Neural crest cell (in vitro differentiated cells): ENCODE measurements around the gene CPN2. TPM values are rescaled to one million over a fixed set of nuclear protein-coding genes. Genes with fewer than 3 reads are reported as not detected.

Experiments used
- DNase-seq: peaks from one replicate; pipeline ENCODE4 v3.0.0; 2021; ENCODE audit warnings: low read depth, mixed read lengths, low spot score
- H3K27ac Mint-ChIP-seq: one replicate; pipeline ENCODE4 v1.8.0; 2021; ENCODE audit warnings: mild to moderate bottlenecking, mixed read lengths; ENCODE audit not compliant: unreplicated experiment
- H3K27me3 Mint-ChIP-seq: 2 replicates; pipeline ENCODE4 v1.8.0; 2021; ENCODE audit warnings: low read depth, mild to moderate bottlenecking, mixed read lengths
- H3K36me3 Mint-ChIP-seq: 2 replicates; pipeline ENCODE4 v1.8.0; 2021; ENCODE audit warnings: low read depth, mild to moderate bottlenecking, mixed read lengths
- H3K4me1 Mint-ChIP-seq: 2 replicates; pipeline ENCODE4 v1.8.0; 2021; ENCODE audit warnings: mixed read lengths
- H3K4me3 Mint-ChIP-seq: one replicate; pipeline ENCODE4 v1.8.0; 2021; ENCODE audit warnings: mild to moderate bottlenecking, mixed read lengths
- H3K9me3 Mint-ChIP-seq: 2 replicates; pipeline ENCODE4 v1.8.0; 2021; ENCODE audit warnings: mixed read lengths
- CTCF ChIP-seq: fragments of 200-600 bp; sonication (generic); conservative IDR thresholded peaks from 2 replicates; pipeline ENCODE4 v1.5.0; 2021; ENCODE audit warnings: antibody characterized with exemption, mild to moderate bottlenecking
- total RNA-seq: library from RNA; stranded (reverse); gene quantifications from 2 replicates; pipeline ENCODE4 v1.2.1, GENCODE V29; 2021

The CPN2 gene
- total RNA-seq, 1 donor from 2014 or later: not detected

GRCh38 chr3:194364652-194365434, 13.7 kb upstream of the CPN2 start:
- Mint-ChIP-seq H3K27ac (no peak overlapping the region), H3K27me3 (peaks cover 32% of the 10 kb centered on the region), H3K36me3 (no peaks in the 10 kb centered on the region), H3K4me1 (peaks cover 2% of the 10 kb centered on the region), H3K9me3 (no peaks in the 10 kb centered on the region), H3K4me3 (no peak overlapping the region)
- TF ChIP-seq CTCF: no peak
- DNase-seq: no peak

DNA sequence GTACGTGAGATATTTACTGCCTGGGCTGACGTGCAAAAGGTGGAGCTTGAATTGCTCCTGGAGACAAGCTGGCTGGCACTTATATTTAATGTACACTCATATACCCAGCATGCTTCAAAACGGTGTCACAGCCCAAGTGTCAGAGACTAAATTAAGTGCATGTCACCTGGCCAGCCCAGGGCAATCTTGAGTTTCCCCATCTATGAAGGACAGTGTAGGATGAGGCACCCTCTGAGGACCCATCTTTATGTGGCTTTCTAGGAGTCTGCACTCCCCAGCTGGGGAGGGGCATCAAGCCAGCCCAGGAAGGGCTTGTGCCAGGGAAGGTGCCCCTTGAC, 13.2 kb upstream of the CPN2 start:
- TF ChIP-seq CTCF: no peak
- no peak for DNase-seq
- H3K4me1 Mint-ChIP-seq: no peaks in the 10 kb centered on the region
- no peak overlapping the region for H3K27ac Mint-ChIP-seq
- H3K36me3 Mint-ChIP-seq: no peaks in the 10 kb centered on the region
- H3K27me3 Mint-ChIP-seq: peaks cover 26% of the 10 kb centered on the region
- H3K4me3 Mint-ChIP-seq: no peak overlapping the region
- H3K9me3 Mint-ChIP-seq: no peaks in the 10 kb centered on the region

GRCh38 chr3:194360568-194360967, 9.4 kb upstream of the CPN2 start:
- H3K9me3 Mint-ChIP-seq: no peaks in the 10 kb centered on the region
- H3K4me1 Mint-ChIP-seq: peaks cover 6% of the 10 kb centered on the region
- H3K27me3 Mint-ChIP-seq: peaks cover 16% of the 10 kb centered on the region
- no peak overlapping the region for H3K4me3 Mint-ChIP-seq
- H3K36me3 Mint-ChIP-seq: no peaks in the 10 kb centered on the region
- no peak for TF ChIP-seq CTCF
- H3K27ac Mint-ChIP-seq: no peak overlapping the region
- DNase-seq: no peak

DNA sequence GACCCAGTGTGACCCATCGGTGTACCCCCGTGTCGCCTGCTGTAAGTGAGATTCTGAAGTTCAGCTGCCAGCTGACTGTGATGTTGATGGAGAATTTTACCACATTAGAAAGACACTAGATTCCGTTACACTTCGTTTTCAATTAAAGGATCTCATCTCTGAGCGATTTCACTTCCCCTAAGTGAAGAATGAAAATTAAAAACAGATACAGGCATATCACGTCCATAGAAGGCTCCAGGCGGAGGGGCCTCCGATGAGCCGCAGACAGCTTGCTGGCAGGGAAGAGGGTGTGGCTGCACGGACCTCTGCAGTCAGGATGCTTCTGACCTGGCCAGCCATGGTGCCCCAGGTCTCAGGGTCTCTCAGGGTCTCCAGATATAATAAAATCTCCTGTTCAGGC, 6.6 kb upstream of the CPN2 start:
- no peaks in the 10 kb centered on the region for H3K36me3 Mint-ChIP-seq
- no peak for TF ChIP-seq CTCF
- no peak overlapping the region for H3K4me3 Mint-ChIP-seq
- H3K9me3 Mint-ChIP-seq: no peaks in the 10 kb centered on the region
- H3K4me1 Mint-ChIP-seq: peaks cover 6% of the 10 kb centered on the region
- no peak for DNase-seq
- H3K27ac Mint-ChIP-seq: no peak overlapping the region
- H3K27me3 Mint-ChIP-seq: peaks cover 16% of the 10 kb centered on the region

- H3K4me3 Mint-ChIP-seq: no peak overlapping the region
- H3K9me3 Mint-ChIP-seq: no peaks in the 10 kb centered on the region
- H3K4me1 Mint-ChIP-seq: peaks cover 6% of the 10 kb centered on the region
- H3K36me3 Mint-ChIP-seq: no peaks in the 10 kb centered on the region
- no peak for DNase-seq
- TF ChIP-seq CTCF: no peak
- H3K27me3 Mint-ChIP-seq: peaks cover 12% of the 10 kb centered on the region
- no peak overlapping the region for H3K27ac Mint-ChIP-seq
Measured at GRCh38 chr3:194355379-194355778, 4.3 kb upstream of the CPN2 start.
